Lung (tissue), 13 donors: ENCODE results near the gene PRKD1. TPM values are rescaled to one million over a fixed set of nuclear protein-coding genes. Genes with fewer than 3 reads are reported as not detected.

Source experiments
- ATAC-seq: fragments of 200-7000 bp; cut with Tn5 transposase; one replicate; pipeline ENCODE4 v1.9.1; 2020; ENCODE audit warnings: moderate number of reproducible peaks; ENCODE audit not compliant: insufficient read depth, low FRiP score
- DNase-seq, 3 donors: peaks; one replicate each; pipeline ENCODE4 v3.0.0-alpha.2; 2013 to 2017
- H3K27ac ChIP-seq, 2 donors: one replicate each; pipeline ENCODE4 v1.5.1; 2013; ENCODE audit warnings: mild to moderate bottlenecking in 2 of 2, moderate library complexity in 2 of 2, control low read depth in 1 of 2, inconsistent platforms in 1 of 2, low read depth in 1 of 2, low read length in 1 of 2
- H3K27me3 ChIP-seq, 3 donors: one replicate each; pipeline ENCODE4 v1.5.1; 2013; ENCODE audit warnings: low read length in 2 of 3; ENCODE audit not compliant: control insufficient read depth in 3 of 3, insufficient read depth in 3 of 3
- H3K36me3 ChIP-seq, 4 donors: one replicate each; pipeline ENCODE4 v1.5.1; 2013; ENCODE audit warnings: low read length in 4 of 4, mild to moderate bottlenecking in 1 of 4, moderate library complexity in 1 of 4; ENCODE audit not compliant: control insufficient read depth in 4 of 4, insufficient read depth in 4 of 4
- H3K4me1 ChIP-seq, 5 donors: one replicate each; pipeline ENCODE4 v1.5.1; 2013; ENCODE audit warnings: low read length in 5 of 5, mild to moderate bottlenecking in 2 of 5, moderate library complexity in 1 of 5; ENCODE audit not compliant: control insufficient read depth in 5 of 5, insufficient read depth in 5 of 5
- H3K4me3 ChIP-seq: one replicate; pipeline ENCODE4 v1.5.1; 2013; ENCODE audit warnings: mild to moderate bottlenecking, control low read depth, moderate library complexity
- H3K9ac ChIP-seq, 2 donors: one replicate each; pipeline ENCODE4 v1.5.1; 2013; ENCODE audit warnings: low read length in 2 of 2, control low read depth in 1 of 2; ENCODE audit not compliant: insufficient read depth in 1 of 2
- H3K9me3 ChIP-seq, 4 donors: one replicate each; pipeline ENCODE4 v1.5.1; 2013; ENCODE audit warnings: low read length in 3 of 4, mild to moderate bottlenecking in 1 of 4, moderate library complexity in 1 of 4; ENCODE audit not compliant: control insufficient read depth in 4 of 4, insufficient read depth in 3 of 4
- WGBS, 2 donors: extraction: QIAGEN DNeasy Blood & Tissue Kit; methylation state at CpG; one replicate each; pipeline ENCODE4 v1.1.7; 2013; 5-methylcytosine and 5-hydroxymethylcytosine counted together
- polyA plus RNA-seq, 2 donors: library from polyadenylated mRNA; stranded (reverse); fragments of 200-250 nt; gene quantifications; one replicate each; pipeline ENCODE4 v1.2.1, GENCODE V29; 2013
- small RNA-seq: library from RNA; depleted of rRNA; stranded (forward); fragments of <200 nt; gene quantifications from one replicate; pipeline ENCODE3, GENCODE V24; 2014; ENCODE audit warnings: low replicate concordance
- total RNA-seq, 2 donors: library from RNA; depleted of rRNA in 1 of 2; stranded (reverse); fragments of >200 nt in 1 of 2; gene quantifications; one replicate each; pipeline ENCODE4 v1.2.1, GENCODE V29; 2014 to 2021
- TF ChIP-seq, protein P1 (sequence below): IDR thresholded peaks from 2 replicates; pipeline ENCODE4 v1.5.1; 2012; ENCODE audit warnings: mild to moderate bottlenecking; ENCODE audit errors: control extremely low read depth, extremely low read depth
- donor health status: control.
- donor health status: control.
- donor health status: Bipolar disorder and iron deficiency.
- donor health status: healthy.
- donor health status: DM: yes; HTN: yes; CAD: no.

Gene PRKD1
- total and polyA plus RNA-seq, 4 donors: 4.0 to 20.9 (median 11.2) TPM

GRCh38 chr14:29529418-29529817 is 398.2 kb downstream of the PRKD1 start:
- WGBS, 2 donors: 41 to 45% methylated on average over 7 of the region's 7 CpGs
- H3K4me1 ChIP-seq: no peaks in the 10 kb centered on the region
- peaks cover 0 to 4% (median 0%) of the 10 kb centered on the region in 3 donors for H3K27me3 ChIP-seq
- TF ChIP-seq, protein P1, sequence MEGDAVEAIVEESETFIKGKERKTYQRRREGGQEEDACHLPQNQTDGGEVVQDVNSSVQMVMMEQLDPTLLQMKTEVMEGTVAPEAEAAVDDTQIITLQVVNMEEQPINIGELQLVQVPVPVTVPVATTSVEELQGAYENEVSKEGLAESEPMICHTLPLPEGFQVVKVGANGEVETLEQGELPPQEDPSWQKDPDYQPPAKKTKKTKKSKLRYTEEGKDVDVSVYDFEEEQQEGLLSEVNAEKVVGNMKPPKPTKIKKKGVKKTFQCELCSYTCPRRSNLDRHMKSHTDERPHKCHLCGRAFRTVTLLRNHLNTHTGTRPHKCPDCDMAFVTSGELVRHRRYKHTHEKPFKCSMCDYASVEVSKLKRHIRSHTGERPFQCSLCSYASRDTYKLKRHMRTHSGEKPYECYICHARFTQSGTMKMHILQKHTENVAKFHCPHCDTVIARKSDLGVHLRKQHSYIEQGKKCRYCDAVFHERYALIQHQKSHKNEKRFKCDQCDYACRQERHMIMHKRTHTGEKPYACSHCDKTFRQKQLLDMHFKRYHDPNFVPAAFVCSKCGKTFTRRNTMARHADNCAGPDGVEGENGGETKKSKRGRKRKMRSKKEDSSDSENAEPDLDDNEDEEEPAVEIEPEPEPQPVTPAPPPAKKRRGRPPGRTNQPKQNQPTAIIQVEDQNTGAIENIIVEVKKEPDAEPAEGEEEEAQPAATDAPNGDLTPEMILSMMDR: no peak
- peak in 2 of 3 donors; percentile 8 to 15 for DNase-seq
- H3K9ac ChIP-seq: no peak overlapping the region
- no peak for ATAC-seq
- H3K36me3 ChIP-seq: no peaks in the 10 kb centered on the region
- no peak overlapping the region for H3K4me3 ChIP-seq
- no peak overlapping the region for H3K27ac ChIP-seq
- no peaks in the 10 kb centered on the region for H3K9me3 ChIP-seq

DNA sequence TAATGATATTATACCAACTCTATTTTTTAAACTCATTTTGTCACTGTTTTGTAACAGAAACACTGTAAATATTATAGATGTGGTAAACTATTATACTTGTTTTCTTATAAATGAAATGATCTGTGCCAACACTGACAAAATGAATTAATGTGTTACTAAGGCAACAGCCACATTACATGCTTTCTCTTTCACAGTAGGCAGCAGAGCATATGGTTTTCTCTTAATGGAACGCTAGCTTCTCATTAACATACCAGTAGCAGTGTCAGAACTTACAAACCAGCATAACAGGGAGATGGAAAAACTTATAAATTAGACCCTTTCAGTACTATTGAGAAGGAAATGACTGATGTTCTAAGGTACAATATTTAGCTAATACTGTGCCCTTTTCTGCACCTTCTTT is 398.8 kb downstream of the PRKD1 start:
- Histone ChIP-seq H3K4me3 (no peak overlapping the region), H3K27me3 (peaks cover 0 to 4% (median 0%) of the 10 kb centered on the region in 3 donors), H3K9ac (no peak overlapping the region), H3K36me3 (no peaks in the 10 kb centered on the region), H3K9me3 (no peaks in the 10 kb centered on the region), H3K4me1 (no peaks in the 10 kb centered on the region), H3K27ac (no peak overlapping the region)
- ATAC-seq (no peak), DNase-seq (peak in 1 of 3 donors; percentile 3)
- 26% methylated on average over 1 of the region's 1 CpG for WGBS, 2 donors
- TF ChIP-seq, protein P1: no peak

GRCh38 chr14:29527286-29527685 is 400.4 kb downstream of the PRKD1 start:
- DNase-seq (no peak), ATAC-seq (no peak)
- H3K27me3 ChIP-seq: peaks cover 0 to 2% (median 0%) of the 10 kb centered on the region in 3 donors
- H3K36me3 ChIP-seq: no peaks in the 10 kb centered on the region
- H3K4me1 ChIP-seq: no peaks in the 10 kb centered on the region
- no peak overlapping the region for H3K27ac ChIP-seq
- no peak overlapping the region for H3K9ac ChIP-seq
- no peak overlapping the region for H3K4me3 ChIP-seq
- H3K9me3 ChIP-seq: no peaks in the 10 kb centered on the region
- TF ChIP-seq, protein P1: no peak

Small RNAs within 50 kb of the gene (small RNA-seq; reads per million reads assigned to genes)
- not detected for gene RNU6-1234P
